Breast epithelium (tissue), 3 donors: ENCODE data around the gene CRYBG3.

Source experiments
- CTCF ChIP-seq, 3 donors: fragments of 450-650 bp; IDR thresholded peaks; one replicate each; pipeline ENCODE4 v1.5.1; 2016 to 2017; ENCODE audit warnings: antibody characterized with exemption in 3 of 3, mild to moderate bottlenecking in 3 of 3, moderate library complexity in 3 of 3
- POLR2A ChIP-seq: fragments of 450-650 bp; IDR thresholded peaks from one replicate; pipeline ENCODE4 v1.6.1; 2016; ENCODE audit warnings: antibody characterized with exemption, mild to moderate bottlenecking, moderate library complexity
- POLR2AphosphoS5 ChIP-seq, 3 donors: sonication (generic); formaldehyde crosslinking; IDR thresholded peaks; one replicate each; pipeline ENCODE4 v1.6.1; 2017; ENCODE audit warnings: antibody characterized with exemption in 3 of 3

- TF ChIP-seq CTCF (IDR thresholded peaks at IDR 0.05) (no peak), POLR2A (no peak), POLR2AphosphoS5 (IDR thresholded peaks at IDR 0.05) (no peak)
Measured at GRCh38 chr3:97975466-97975865, 153.7 kb downstream of the CRYBG3 start.
